ENCODE results near the gene PUS10.
"Not testable (repeated sequence)": the region's sequence is repeated elsewhere in the genome, so short reads cannot be mapped to it uniquely, and the experiment has no call there.

PUS10 gene

GRCh38 chr2:61015976-61016375 lies 2.1 kb downstream of the PUS10 start:
- peak overlapping the region; percentile 91 for H3K4me3 ChIP-seq (ENCODE audit: low read length)
- DNase-seq (ENCODE audit: low read depth, low spot score): no peak

DNA sequence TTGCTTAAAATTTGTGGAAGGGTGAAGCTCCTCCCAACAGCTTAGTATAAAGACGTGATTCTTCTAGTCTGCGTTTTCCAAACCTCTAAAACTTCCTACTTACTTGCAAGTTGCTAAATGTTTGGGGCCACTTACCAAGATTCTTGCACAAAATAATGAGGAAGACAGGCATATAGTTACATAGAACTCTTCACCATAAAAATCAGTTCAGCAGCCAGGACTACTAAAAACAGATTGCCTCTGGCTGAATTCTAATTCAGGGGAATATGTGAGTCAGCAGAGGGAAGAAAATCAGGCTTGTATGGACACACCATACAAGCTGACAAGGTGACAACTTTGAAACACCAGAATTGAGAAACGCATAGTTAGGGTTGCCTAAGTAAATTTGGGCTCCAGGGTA lies 3.3 kb downstream of the PUS10 start:
- H3K4me3 ChIP-seq (ENCODE audit: low read length): no peak overlapping the region
- DNase-seq (ENCODE audit: low read depth, low spot score): no peak

- DNase-seq (ENCODE audit: low read depth, low spot score): no peak
- H3K4me3 ChIP-seq (ENCODE audit: low read length): no peak overlapping the region
Measured at GRCh38 chr2:61013382-61013781, 4.7 kb downstream of the PUS10 start.

- not testable (repeated sequence) for H3K4me3 ChIP-seq (ENCODE audit: low read length); DNase-seq (ENCODE audit: low read depth, low spot score)
Measured at GRCh38 chr2:61012303-61012702, 5.8 kb downstream of the PUS10 start.

DNA sequence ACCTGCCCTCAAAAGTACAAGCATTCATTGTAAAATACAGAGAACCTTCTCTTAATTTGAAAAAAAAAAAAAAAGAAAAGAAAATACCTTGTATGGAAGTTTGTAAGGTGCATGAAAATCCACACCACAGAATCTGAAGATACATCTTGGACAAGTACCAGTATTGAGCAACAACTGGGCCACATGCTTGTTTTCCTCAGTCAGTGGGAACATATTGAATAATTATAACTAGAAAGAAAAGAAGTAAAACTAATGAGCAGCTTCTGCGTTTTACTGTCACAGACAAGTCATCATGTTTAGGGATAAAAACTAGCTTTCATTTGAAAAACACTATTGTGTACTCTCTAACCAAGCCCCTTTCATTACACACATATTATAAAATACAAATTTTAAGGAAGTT lies 6.4 kb downstream of the PUS10 start:
- no peak for DNase-seq (ENCODE audit: low read depth, low spot score)
- H3K4me3 ChIP-seq (ENCODE audit: low read length): no peak overlapping the region

GRCh38 chr2:61009355-61009754 lies 8.7 kb downstream of the PUS10 start:
- no peak for DNase-seq (ENCODE audit: low read depth, low spot score)
- no peak overlapping the region for H3K4me3 ChIP-seq (ENCODE audit: low read length)

GRCh38 chr2:61006486-61007105 lies 11.5 kb downstream of the PUS10 start:
- no peak overlapping the region for H3K4me3 ChIP-seq (ENCODE audit: low read length)
- no peak for DNase-seq (ENCODE audit: low read depth, low spot score)

- H3K4me3 ChIP-seq (ENCODE audit: low read length): no peak overlapping the region
- no peak for DNase-seq (ENCODE audit: low read depth, low spot score)
Measured at GRCh38 chr2:61005736-61006135, 12.3 kb downstream of the PUS10 start.

GRCh38 chr2:60998628-60999545 lies 19.2 kb downstream of the PUS10 start:
- DNase-seq (ENCODE audit: low read depth, low spot score): peak; percentile 64
- no peak overlapping the region for H3K4me3 ChIP-seq (ENCODE audit: low read length)

- DNase-seq (ENCODE audit: low read depth, low spot score): no peak
- no peak overlapping the region for H3K4me3 ChIP-seq (ENCODE audit: low read length)
Measured at GRCh38 chr2:60994131-60994530, 23.9 kb downstream of the PUS10 start.

GRCh38 chr2:60992985-60993392 lies 25.1 kb downstream of the PUS10 start:
- H3K4me3 ChIP-seq (ENCODE audit: low read length): no peak overlapping the region

DNA sequence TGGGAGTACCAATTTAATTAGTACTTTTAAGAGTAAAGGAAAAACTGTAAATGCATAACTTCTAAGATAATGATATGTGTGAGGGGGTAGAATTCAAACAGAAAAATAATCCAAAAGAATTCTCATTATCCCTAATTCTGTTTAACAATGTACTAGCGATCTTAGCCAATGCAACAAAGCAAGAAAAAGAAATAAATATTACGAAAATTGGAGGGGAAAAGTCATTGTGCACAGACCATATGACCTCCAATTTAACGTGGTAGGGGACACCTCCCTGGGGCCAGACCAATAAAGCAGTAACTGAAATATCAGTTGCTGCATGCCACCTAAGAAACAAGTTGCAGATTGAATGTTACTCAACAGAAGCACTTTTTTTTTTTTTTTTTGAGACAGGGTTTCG lies 26.4 kb downstream of the PUS10 start:
- H3K4me3 ChIP-seq (ENCODE audit: low read length): no peak overlapping the region
- no peak for DNase-seq (ENCODE audit: low read depth, low spot score)

More at GRCh38 chr2:60992985-60993392, 25.1 kb downstream of the PUS10 start:
- DNase-seq (ENCODE audit: low read depth, low spot score): no peak

GRCh38 chr2:60989259-60989658 lies 28.8 kb downstream of the PUS10 start:
- DNase-seq (ENCODE audit: low read depth, low spot score): no peak

DNA sequence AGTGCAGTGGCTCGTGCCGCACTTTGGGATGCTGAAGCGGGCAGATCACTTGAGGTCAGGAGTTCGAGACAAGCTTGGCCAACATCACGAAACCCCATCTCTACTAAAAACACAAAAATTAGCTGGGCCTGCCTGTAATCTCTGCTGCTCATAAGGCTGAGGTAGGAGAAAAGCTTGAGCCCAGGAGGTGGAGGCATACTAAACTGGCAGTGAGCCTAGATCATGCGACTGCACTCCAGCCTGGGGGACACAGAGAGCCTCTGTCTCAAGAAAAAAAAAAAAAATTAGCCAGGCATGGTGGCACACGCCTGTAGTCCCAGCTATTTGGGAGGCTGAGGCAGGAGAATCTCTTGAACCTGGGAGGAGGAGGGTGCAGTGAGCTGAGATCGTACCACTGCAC lies 30.4 kb downstream of the PUS10 start:
- not testable (repeated sequence) for H3K4me3 ChIP-seq (ENCODE audit: low read length)

More at GRCh38 chr2:60989259-60989658, 28.8 kb downstream of the PUS10 start:
- no peak overlapping the region for H3K4me3 ChIP-seq (ENCODE audit: low read length)

DNA sequence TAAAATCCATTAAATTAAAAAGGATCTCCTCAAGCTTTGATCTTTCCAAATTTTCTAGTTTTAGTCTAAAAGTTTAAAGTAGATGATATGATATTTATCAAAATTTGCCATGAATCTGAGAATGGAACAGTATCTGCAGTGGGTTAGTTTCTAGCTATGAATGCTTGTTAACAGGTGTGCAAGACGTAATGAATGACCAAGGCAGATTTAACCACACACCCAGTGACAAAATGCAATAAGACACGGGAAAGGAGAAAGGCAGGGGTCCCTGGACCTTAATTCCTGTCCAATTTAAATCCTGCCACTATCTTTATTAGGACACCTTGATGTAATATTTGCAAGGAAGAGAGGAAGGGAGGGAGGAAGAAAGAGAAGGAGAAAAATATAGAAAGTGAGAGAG lies 31.0 kb downstream of the PUS10 start:
- no peak for DNase-seq (ENCODE audit: low read depth, low spot score)
- no peak overlapping the region for H3K4me3 ChIP-seq (ENCODE audit: low read length)

More for the DNA sequence above, 30.4 kb downstream of the PUS10 start:
- DNase-seq (ENCODE audit: low read depth, low spot score): not testable (repeated sequence)

GRCh38 chr2:60984720-60985119 lies 33.3 kb downstream of the PUS10 start:
- no peak overlapping the region for H3K4me3 ChIP-seq (ENCODE audit: low read length)
- DNase-seq (ENCODE audit: low read depth, low spot score): no peak

- DNase-seq (ENCODE audit: low read depth, low spot score); H3K4me3 ChIP-seq (ENCODE audit: low read length): not testable (repeated sequence)
Measured at GRCh38 chr2:60982066-60982465, 36.0 kb downstream of the PUS10 start.

DNA sequence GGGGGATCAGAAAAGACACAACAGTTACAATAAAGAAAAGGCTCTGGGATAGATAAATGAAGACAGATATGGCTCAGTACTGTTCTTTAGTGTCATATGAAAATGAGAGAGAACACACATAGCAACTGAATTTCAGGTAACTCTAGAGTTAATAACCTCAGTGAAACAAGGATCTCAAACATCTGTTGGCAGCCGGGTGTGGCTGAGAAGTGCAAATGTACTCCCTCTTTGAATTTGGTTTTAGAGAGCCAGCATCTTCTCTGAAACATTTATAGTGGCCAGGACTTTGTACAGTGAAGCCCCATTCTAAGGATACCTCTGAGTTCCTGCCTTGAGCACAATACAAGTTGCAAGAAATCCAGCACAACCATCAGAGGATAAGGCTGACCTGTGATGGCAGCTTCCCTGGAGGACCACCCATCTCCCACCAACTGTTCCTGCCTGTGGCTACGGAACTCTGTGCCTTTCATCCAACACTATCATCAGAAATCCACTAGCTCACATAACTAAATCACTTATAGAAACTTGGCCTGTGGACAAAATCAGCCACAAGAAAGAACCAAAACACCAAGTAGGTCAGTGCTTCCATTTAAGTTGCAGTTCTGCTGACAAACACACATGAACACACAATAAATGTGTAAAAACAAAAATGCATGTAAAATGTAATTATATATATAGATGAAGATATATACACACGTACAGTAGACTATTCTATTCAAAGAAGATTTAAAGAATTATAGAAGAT lies 37.8 kb downstream of the PUS10 start:
- no peak overlapping the region for H3K4me3 ChIP-seq (ENCODE audit: low read length)

DNA sequence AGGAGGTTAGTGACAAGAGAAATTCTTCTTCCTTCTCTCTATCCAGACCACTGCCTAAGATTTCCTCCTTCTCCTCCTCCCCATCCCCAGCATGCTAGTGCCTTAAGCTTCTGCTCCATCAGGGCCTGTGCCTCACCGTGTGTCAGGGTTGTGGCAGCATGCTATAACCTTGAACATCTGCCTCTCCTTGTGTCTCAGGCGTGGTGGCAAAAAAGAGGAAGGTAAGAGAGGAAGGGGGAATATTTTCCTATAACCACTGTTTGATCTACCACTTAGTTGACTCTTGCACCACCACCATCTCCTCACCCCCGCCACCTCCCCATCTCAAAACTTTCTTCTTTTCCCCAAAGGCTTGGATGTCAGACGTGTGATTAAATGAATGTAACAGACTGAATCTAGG lies 38.8 kb downstream of the PUS10 start:
- no peak overlapping the region for H3K4me3 ChIP-seq (ENCODE audit: low read length)
- DNase-seq (ENCODE audit: low read depth, low spot score): no peak

More for the DNA sequence above, 37.8 kb downstream of the PUS10 start:
- no peak for DNase-seq (ENCODE audit: low read depth, low spot score)

DNA sequence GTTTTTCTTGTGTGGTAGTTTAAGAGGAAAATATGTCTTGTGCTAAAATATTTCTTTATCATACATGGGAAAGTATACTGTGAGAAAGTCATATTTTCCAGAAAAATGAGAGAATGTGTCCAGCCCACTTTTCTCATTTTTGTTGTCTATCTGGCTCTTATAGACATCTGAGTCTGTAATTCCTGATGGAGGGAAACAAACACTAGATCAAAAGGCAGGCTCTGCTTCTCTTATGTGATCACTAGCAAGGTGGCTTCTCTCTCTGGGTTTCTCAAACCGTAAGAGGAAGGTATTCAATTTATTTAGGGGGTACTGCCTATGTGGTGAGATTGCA lies 40.5 kb downstream of the PUS10 start:
- H3K4me3 ChIP-seq (ENCODE audit: low read length): no peak overlapping the region
- no peak for DNase-seq (ENCODE audit: low read depth, low spot score)
